ENCODE results near the gene SPNS2.

SPNS2 gene

GRCh38 chr17:4520060-4520893 lies 21.6 kb downstream of the SPNS2 start:
- DNase-seq (ENCODE audit: low spot score), result no peak

GRCh38 chr17:4520894-4521600 lies 22.4 kb downstream of the SPNS2 start:
- no peak for DNase-seq (ENCODE audit: low spot score)

- no peak for DNase-seq (ENCODE audit: low spot score)
Measured at GRCh38 chr17:4522661-4523060, 24.0 kb downstream of the SPNS2 start.

- DNase-seq (ENCODE audit: low spot score), result no peak
Measured at GRCh38 chr17:4523946-4524345, 25.3 kb downstream of the SPNS2 start.

GRCh38 chr17:4525691-4526397 lies 27.2 kb downstream of the SPNS2 start:
- no peak for DNase-seq (ENCODE audit: low spot score)

GRCh38 chr17:4527134-4527533 lies 28.5 kb downstream of the SPNS2 start:
- no peak for DNase-seq (ENCODE audit: low spot score)

GRCh38 chr17:4527566-4528125 lies 29.0 kb downstream of the SPNS2 start:
- no peak for DNase-seq (ENCODE audit: low spot score)

GRCh38 chr17:4529533-4530152 lies 31.0 kb downstream of the SPNS2 start:
- DNase-seq (ENCODE audit: low spot score), result no peak

GRCh38 chr17:4530799-4531730 lies 32.4 kb downstream of the SPNS2 start:
- no peak for DNase-seq (ENCODE audit: low spot score)

GRCh38 chr17:4531988-4532736 lies 33.5 kb downstream of the SPNS2 start:
- DNase-seq (ENCODE audit: low spot score), result no peak

GRCh38 chr17:4532860-4533522 lies 34.3 kb downstream of the SPNS2 start:
- no peak for DNase-seq (ENCODE audit: low spot score)

GRCh38 chr17:4533523-4534504 lies 35.1 kb downstream of the SPNS2 start:
- DNase-seq (ENCODE audit: low spot score), result no peak

- no peak for DNase-seq (ENCODE audit: low spot score)
Measured at GRCh38 chr17:4534515-4534914, 35.8 kb downstream of the SPNS2 start.

- DNase-seq (ENCODE audit: low spot score), result no peak
Measured at GRCh38 chr17:4534928-4535666, 36.4 kb downstream of the SPNS2 start.

GRCh38 chr17:4535667-4536258 lies 37.1 kb downstream of the SPNS2 start:
- DNase-seq (ENCODE audit: low spot score), result no peak

GRCh38 chr17:4536259-4536741 lies 37.6 kb downstream of the SPNS2 start:
- no peak for DNase-seq (ENCODE audit: low spot score)
